PC-3 (cell line): ENCODE measurements around the gene MCM9. TPM values are rescaled to one million over a fixed set of nuclear protein-coding genes. Genes with fewer than 3 reads are reported as not detected.

Experiments
- ATAC-seq: fragments of 200-7000 bp; cut with Tn5 transposase; 2 replicates; pipeline ENCODE4 v1.9.1; 2020; ENCODE audit warnings: mild to moderate bottlenecking, moderate library complexity
- BruUV-seq: library from RNA; stranded (reverse); fragments of 400-500 nt; replicated peaks from 2 replicates; lab custom pipeline; 2021; lab: Mats Ljungman, UMichigan
- CTCF ChIA-PET: fragments of 300-600 bp; sonication (Branson Sonifier 250); formaldehyde crosslinking; loops from one replicate; lab custom pipeline; 2022; ENCODE audit warnings: antibody characterized with exemption; lab: Charles Lee
- POLR2A ChIA-PET: fragments of 300-600 bp; sonication (Branson Sonifier 250); formaldehyde crosslinking; loops from one replicate; lab custom pipeline; 2022; ENCODE audit warnings: antibody characterized with exemption; ENCODE audit not compliant: unreplicated experiment; lab: Charles Lee
- DNase-seq: peaks from one replicate; pipeline ENCODE4 v3.0.0-alpha.2; 2015
- H2AFZ ChIP-seq: fragments of 300-600 bp; sonication (generic); 2 replicates; pipeline ENCODE4 v1.6.0; 2016; ENCODE audit warnings: antibody characterized with exemption, low read length
- H3F3A ChIP-seq: fragments of 300-600 bp; sonication (generic); one replicate; pipeline ENCODE4 v1.6.0; 2017; ENCODE audit warnings: antibody characterized with exemption, low read length, control low read depth, mild to moderate bottlenecking; ENCODE audit not compliant: unreplicated experiment
- H3K27ac ChIP-seq: fragments of 300-600 bp; sonication (generic); 2 replicates; pipeline ENCODE4 v1.5.1; 2016; ENCODE audit warnings: mild to moderate bottlenecking, low read length
- H3K27me3 ChIP-seq: fragments of 300-600 bp; sonication (generic); 2 replicates; pipeline ENCODE4 v1.6.1; 2016; ENCODE audit warnings: low read length, mixed read lengths
- H3K36me3 ChIP-seq: fragments of 300-600 bp; sonication (generic); 2 replicates; pipeline ENCODE4 v1.6.1; 2016; ENCODE audit warnings: low read depth, mixed run types, low read length, mixed read lengths
- H3K4me1 ChIP-seq: fragments of 300-600 bp; sonication (generic); 2 replicates; pipeline ENCODE4 v1.5.1; 2016; ENCODE audit warnings: low read length; ENCODE audit not compliant: insufficient read depth
- H3K4me2 ChIP-seq: fragments of 300-600 bp; sonication (generic); 2 replicates; pipeline ENCODE4 v1.6.0; 2016; ENCODE audit warnings: low read length
- H3K4me3 ChIP-seq: fragments of 300-600 bp; sonication (generic); 2 replicates; pipeline ENCODE4 v1.5.1; 2016; ENCODE audit warnings: mild to moderate bottlenecking, low read length, mixed read lengths
- H3K79me2 ChIP-seq: fragments of 300-600 bp; sonication (generic); 2 replicates; pipeline ENCODE4 v1.6.1; 2017; ENCODE audit warnings: low read length, mixed read lengths
- H3K9ac ChIP-seq: fragments of 300-600 bp; sonication (generic); 2 replicates; pipeline ENCODE4 v1.6.0; 2016; ENCODE audit warnings: mild to moderate bottlenecking, low read length
- H3K9me2 ChIP-seq: fragments of 300-600 bp; sonication (generic); replicated peaks from 2 replicates; pipeline ENCODE4 v1.6.1; 2016; ENCODE audit warnings: mixed run types, low read length, mixed read lengths
- H3K9me3 ChIP-seq: fragments of 300-600 bp; sonication (generic); 2 replicates; pipeline ENCODE4 v1.6.1; 2016; ENCODE audit warnings: low read length, mixed read lengths
- H4K20me1 ChIP-seq: fragments of 300-600 bp; sonication (generic); 2 replicates; pipeline ENCODE4 v1.6.1; 2016; ENCODE audit warnings: low read length, mixed read lengths
- EZH2 ChIP-seq: fragments of 300-600 bp; sonication (generic); IDR thresholded peaks from one replicate; pipeline ENCODE4 v1.6.1; 2017; ENCODE audit warnings: antibody characterized with exemption, mild to moderate bottlenecking, low read length; ENCODE audit not compliant: unreplicated experiment
- EZH2phosphoT487 ChIP-seq: fragments of 300-600 bp; sonication (generic); IDR thresholded peaks from 2 replicates; pipeline ENCODE4 v1.6.1; 2018; ENCODE audit warnings: mild to moderate bottlenecking, antibody characterized with exemption, low read length, borderline replicate concordance
- intact Hi-C: fragments of 100-400 bp; cut with micrococcal nuclease; formaldehyde crosslinking; loops from 2 replicates; pipeline ENCODE4 v1.9.0; 2023
- total RNA-seq: library from RNA; depleted of rRNA; stranded (reverse); fragments of >200 nt; gene quantifications from 2 replicates; pipeline ENCODE4 v1.2.3, GENCODE V29; 2014
- TF ChIP-seq, protein P1 (sequence below): fragments of 300-600 bp; sonication (generic); conservative IDR thresholded peaks from 2 replicates; pipeline ENCODE4 v1.5.1; 2017; ENCODE audit warnings: antibody characterized with exemption, low read depth, mild to moderate bottlenecking, low read length

Gene MCM9
- total RNA-seq, 1 experiment from 2014 or later: 5.8 TPM

DNA sequence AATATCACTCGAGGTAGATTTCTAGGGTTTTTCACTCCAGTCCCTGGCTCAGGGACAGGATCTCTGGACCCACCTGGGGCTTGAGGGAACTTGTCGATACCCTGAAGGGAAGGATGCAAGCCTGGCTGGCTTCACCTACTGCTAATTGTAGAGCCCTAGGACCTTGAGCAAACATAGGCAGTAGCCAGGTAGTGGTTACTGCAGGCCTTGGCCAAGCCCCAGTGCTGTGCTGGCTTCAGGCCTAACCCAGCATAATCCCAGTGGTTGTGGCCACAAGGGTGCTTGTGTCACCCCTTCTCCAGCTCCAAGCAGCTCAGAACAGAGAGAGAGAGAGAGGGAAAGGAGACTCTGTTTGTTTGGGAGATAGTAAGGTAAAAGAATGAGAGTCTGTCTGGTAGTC lies 5.8 kb upstream of the MCM9 start:
- CTCF ChIA-PET: no interaction called here
- H3K27ac ChIP-seq: no peak overlapping the region

DNA sequence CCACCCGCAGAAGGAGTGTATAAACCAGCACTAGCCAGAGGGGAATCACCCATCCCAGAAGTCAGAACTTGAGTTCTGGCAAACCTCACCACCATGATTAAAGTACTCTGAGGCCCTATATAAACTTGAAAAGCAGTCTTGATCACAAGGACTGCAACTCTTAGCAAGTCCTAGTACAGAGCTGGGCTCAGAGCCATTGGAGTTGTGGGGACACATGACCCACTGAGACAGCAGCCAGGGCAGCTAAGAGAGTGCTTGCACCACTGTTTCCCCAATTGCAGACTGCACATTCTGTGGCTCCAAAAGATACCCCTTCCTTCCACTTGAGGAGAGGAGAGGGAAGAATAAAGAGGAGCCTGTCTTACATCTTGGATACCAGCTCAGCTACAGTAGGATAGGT lies 4.7 kb upstream of the MCM9 start:
- BruUV-seq: no TSS peak
- intact Hi-C loops: no loop called here
- ChIA-PET POLR2A (no interaction called here), CTCF (no interaction called here)
- DNase-seq (no peak), ATAC-seq (no peak)
- H3K4me2 ChIP-seq: no peak overlapping the region
- H3K4me1 ChIP-seq: 0 out of 2 replicates have a peak, but pooled peaks cover 4% of the 10 kb centered on the region
- H4K20me1 ChIP-seq: no peaks in the 10 kb centered on the region
- TF ChIP-seq EZH2phosphoT487 (no peak), EZH2 (no peak)
- TF ChIP-seq, protein P1, sequence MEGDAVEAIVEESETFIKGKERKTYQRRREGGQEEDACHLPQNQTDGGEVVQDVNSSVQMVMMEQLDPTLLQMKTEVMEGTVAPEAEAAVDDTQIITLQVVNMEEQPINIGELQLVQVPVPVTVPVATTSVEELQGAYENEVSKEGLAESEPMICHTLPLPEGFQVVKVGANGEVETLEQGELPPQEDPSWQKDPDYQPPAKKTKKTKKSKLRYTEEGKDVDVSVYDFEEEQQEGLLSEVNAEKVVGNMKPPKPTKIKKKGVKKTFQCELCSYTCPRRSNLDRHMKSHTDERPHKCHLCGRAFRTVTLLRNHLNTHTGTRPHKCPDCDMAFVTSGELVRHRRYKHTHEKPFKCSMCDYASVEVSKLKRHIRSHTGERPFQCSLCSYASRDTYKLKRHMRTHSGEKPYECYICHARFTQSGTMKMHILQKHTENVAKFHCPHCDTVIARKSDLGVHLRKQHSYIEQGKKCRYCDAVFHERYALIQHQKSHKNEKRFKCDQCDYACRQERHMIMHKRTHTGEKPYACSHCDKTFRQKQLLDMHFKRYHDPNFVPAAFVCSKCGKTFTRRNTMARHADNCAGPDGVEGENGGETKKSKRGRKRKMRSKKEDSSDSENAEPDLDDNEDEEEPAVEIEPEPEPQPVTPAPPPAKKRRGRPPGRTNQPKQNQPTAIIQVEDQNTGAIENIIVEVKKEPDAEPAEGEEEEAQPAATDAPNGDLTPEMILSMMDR: no peak
- no peak overlapping the region for H3K4me3 ChIP-seq
- no peak overlapping the region for H2AFZ ChIP-seq
- no peak overlapping the region for H3K27ac ChIP-seq
- no peaks in the 10 kb centered on the region for H3K9me2 ChIP-seq
- H3K79me2 ChIP-seq: peaks cover 11% of the 10 kb centered on the region; the same call in 1 of the 2 replicates
- H3F3A ChIP-seq: no peaks in the 10 kb centered on the region
- no peaks in the 10 kb centered on the region for H3K9me3 ChIP-seq
- no peaks in the 10 kb centered on the region for H3K27me3 ChIP-seq
- H3K36me3 ChIP-seq: no peaks in the 10 kb centered on the region
- H3K9ac ChIP-seq: no peak overlapping the region

More for the DNA sequence above, 5.8 kb upstream of the MCM9 start:
- H3K27me3 ChIP-seq: no peaks in the 10 kb centered on the region
- H2AFZ ChIP-seq: no peak overlapping the region
- H3F3A ChIP-seq: no peaks in the 10 kb centered on the region
- H4K20me1 ChIP-seq: no peaks in the 10 kb centered on the region
- no peaks in the 10 kb centered on the region for H3K36me3 ChIP-seq
- no peak overlapping the region for H3K9ac ChIP-seq
- no TSS peak for BruUV-seq
- intact Hi-C loops: no loop called here
- H3K79me2 ChIP-seq: peaks cover 8% of the 10 kb centered on the region; the same call in 1 of the 2 replicates
- no peaks in the 10 kb centered on the region for H3K9me2 ChIP-seq
- no peak overlapping the region for H3K4me2 ChIP-seq
- no peak overlapping the region for H3K4me3 ChIP-seq
- H3K4me1 ChIP-seq: 0 out of 2 replicates have a peak, but pooled peaks cover under 1% of the 10 kb centered on the region
- H3K9me3 ChIP-seq: no peaks in the 10 kb centered on the region
- POLR2A ChIA-PET: no interaction called here
- TF ChIP-seq, protein P1: no peak
- TF ChIP-seq EZH2phosphoT487 (no peak), EZH2 (no peak)
- ATAC-seq (no peak), DNase-seq (no peak)

DNA sequence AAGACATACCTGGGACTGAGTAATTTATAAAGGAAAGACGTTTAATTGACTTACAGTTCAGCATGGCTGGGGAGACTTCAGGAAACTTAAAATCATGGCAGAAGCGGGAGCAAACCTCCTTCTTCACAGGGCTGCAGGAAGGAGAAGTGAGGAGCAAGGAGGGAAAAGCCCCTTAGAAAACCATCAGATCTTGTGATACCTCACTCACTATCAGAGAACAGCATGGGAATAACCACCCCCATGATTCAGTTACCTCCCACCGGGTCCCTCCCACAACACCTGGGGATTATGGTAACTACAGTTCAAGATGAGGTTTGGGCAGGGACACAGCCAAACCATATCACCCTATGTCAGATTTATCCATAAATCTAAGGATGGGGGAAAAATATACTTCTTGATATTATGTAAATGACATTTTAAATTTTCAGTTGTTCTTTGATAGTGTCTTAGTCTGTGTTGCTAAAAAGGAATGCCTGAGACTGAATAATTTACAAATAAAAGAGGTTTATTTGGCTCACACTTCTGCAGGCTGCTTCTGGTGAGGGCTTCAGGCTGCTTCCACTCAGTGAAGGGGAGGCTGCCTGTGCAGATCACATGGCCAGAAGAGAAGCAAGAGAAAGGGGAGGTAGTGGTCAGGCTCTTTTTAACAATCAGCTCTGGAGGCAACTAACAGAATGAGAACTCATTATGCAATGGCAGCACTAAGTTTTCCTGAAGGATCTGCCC lies 1.2 kb upstream of the MCM9 start:
- no peaks in the 10 kb centered on the region for H3F3A ChIP-seq
- no peak overlapping the region for H3K9ac ChIP-seq
- H2AFZ ChIP-seq: no peak overlapping the region
- intact Hi-C loops: no loop called here
- no TSS peak for BruUV-seq
- ChIA-PET CTCF (no interaction called here), POLR2A (no interaction called here)
- ATAC-seq (no peak), DNase-seq (no peak)
- no peaks in the 10 kb centered on the region for H4K20me1 ChIP-seq
- TF ChIP-seq, protein P1: no peak
- TF ChIP-seq EZH2 (no peak), EZH2phosphoT487 (no peak)
- peaks cover 23% of the 10 kb centered on the region for H3K4me1 ChIP-seq
- H3K27ac ChIP-seq: no peak overlapping the region
- H3K27me3 ChIP-seq: no peaks in the 10 kb centered on the region
- H3K4me2 ChIP-seq: peak overlapping the region; percentile 92
- no peaks in the 10 kb centered on the region for H3K9me3 ChIP-seq
- H3K79me2 ChIP-seq: peaks cover 31% of the 10 kb centered on the region
- no peaks in the 10 kb centered on the region for H3K36me3 ChIP-seq
- H3K9me2 ChIP-seq: no peaks in the 10 kb centered on the region
- peak overlapping the region; percentile 86; the same call in 1 of the 2 replicates for H3K4me3 ChIP-seq
